ENCODE results near the gene ZNF12. TPM values are rescaled to one million over a fixed set of nuclear protein-coding genes. Genes with fewer than 3 reads are reported as not detected.

The ZNF12 gene
- total and polyA plus RNA-seq, 2 of the 8 experiments (the other 6 are each of a cell fraction or from before 2014, with no cell fraction given), result 6.7 to 16.2 TPM

GRCh38 chr7:6708304-6708703 lies 1.6 kb upstream of the ZNF12 start:
- Histone ChIP-seq H3K27me3 (replicated peaks in 1 of 4; ENCODE audit: control insufficient read depth in 3 of 4, extremely low read depth in 1 of 4, insufficient read depth in 3 of 4, low read length in 3 of 4) (no peaks in the 10 kb centered on the region; a peak in 2 of 7 replicates), H4K5ac (ENCODE audit: insufficient read length, low read depth, low read length) (no peak overlapping the region), H3K4ac (replicated peaks; ENCODE audit: insufficient read length, low read depth, low read length) (no peak overlapping the region), H3K79me1 (ENCODE audit: low read depth, low read length) (peaks cover 13% of the 10 kb centered on the region; the same call in 1 of the 2 replicates), H3K56ac (replicated peaks; ENCODE audit: insufficient read length, low read depth, low read length) (no peak overlapping the region), H3K18ac (ENCODE audit: extremely low read depth, low read length) (no peak overlapping the region), H3K14ac (ENCODE audit: insufficient read length) (no peak overlapping the region), H3K23me2 (ENCODE audit: low read depth, low read length) (peaks cover 3% of the 10 kb centered on the region; the same call in 1 of the 2 replicates), H3K9ac (replicated peaks in 1 of 4; ENCODE audit: extremely low read depth in 1 of 4, low read depth in 3 of 4, low read length in 3 of 4) (no peak overlapping the region), H3K4me2 (ENCODE audit: insufficient read depth in 1 of 2, low read depth in 2 of 2, low read length in 2 of 2) (no peak overlapping the region), H3K23ac (ENCODE audit: insufficient read length) (no peak overlapping the region), H4K91ac (replicated peaks; ENCODE audit: insufficient read length, low read length) (no peak overlapping the region), H3K4me1 (replicated peaks in 1 of 4; ENCODE audit: control insufficient read depth in 3 of 4, insufficient read depth in 4 of 4, low read length in 3 of 4) (peaks cover 0 to 4% (median 0%) of the 10 kb centered on the region in 4 experiments; a peak in 2 of 7 replicates), H2AK5ac (ENCODE audit: low read depth, low read length) (no peak overlapping the region), H2BK5ac (ENCODE audit: low read depth, low read length) (no peak overlapping the region), H3K27ac (ENCODE audit: low read depth, low read length) (no peak overlapping the region), H2BK120ac (replicated peaks; ENCODE audit: low read depth, low read length) (no peak overlapping the region), H3K36me3 (ENCODE audit: control insufficient read depth in 2 of 4, insufficient read depth in 4 of 4, low read length in 3 of 4) (peaks cover 3 to 17% (median 9%) of the 10 kb centered on the region in 4 experiments; a peak in 7 of 8 replicates), H2BK15ac (ENCODE audit: low read length) (no peak overlapping the region), H3K4me3 (ENCODE audit: extremely low read depth in 1 of 4, insufficient read depth in 2 of 4, low read depth in 3 of 4, low read length in 4 of 4) (no peak overlapping the region), H2AFZ (ENCODE audit: low read length) (no peak overlapping the region), H4K8ac (ENCODE audit: extremely low read depth, insufficient read depth, low read length) (no peak overlapping the region), H4K20me1 (replicated peaks in 1 of 2; ENCODE audit: control insufficient read depth in 1 of 2, insufficient read depth in 2 of 2, low read length in 2 of 2) (peaks cover 3% of the 10 kb centered on the region in 2 experiments), H3K79me2 (ENCODE audit: control insufficient read depth in 1 of 2, insufficient read depth in 2 of 2, low read length in 2 of 2) (peaks cover 20 to 29% of the 10 kb centered on the region in 2 experiments), H3K9me3 (ENCODE audit: insufficient read depth in 2 of 2, low read depth in 1 of 2, low read length in 1 of 2) (peaks cover 5 to 11% of the 10 kb centered on the region in 2 experiments), H2BK20ac (ENCODE audit: low read length) (no peak overlapping the region), H2BK12ac (ENCODE audit: low read depth, low read length) (no peak overlapping the region)
- CTCF ChIA-PET (ENCODE audit: partially characterized antibody), result no interaction called here
- DNase-seq (ENCODE audit: low read depth in 1 of 2, low spot score in 2 of 2), result no peak
- WGBS, 2 experiments (ENCODE audit: extremely low coverage in 1 of 2, insufficient coverage in 1 of 2, insufficient read length in 1 of 2, insufficient replicate concordance in 2 of 2, low coverage in 1 of 2, low lambda C conversion rate in 2 of 2, missing lambda C conversion rate in 1 of 2), result 96% methylated on average over 3 of the region's 3 CpGs; no CpG with 5 or more reads in 1 of the 2 experiments
- POLR2A ChIA-PET (ENCODE audit: partially characterized antibody), result interaction anchor here (1.5 kb wide), 1 partner anchor 11 kb away, joined by 5 read pairs; no protein-coding TSS in a partner anchor
- FAIRE-seq, result no peak
- no peak for TF ChIP-seq RFX5 (IDR thresholded peaks at IDR 0.05; ENCODE audit: borderline replicate concordance, low read depth, low read length)
- no peak for TF ChIP-seq CTCF (IDR thresholded peaks at IDR 0.05; ENCODE audit: control extremely low read depth in 1 of 3, insufficient read depth in 1 of 3, low read depth in 1 of 3, low read length in 3 of 3)
- no peak for TF ChIP-seq RBBP5 (IDR thresholded peaks at IDR 0.05; ENCODE audit: borderline replicate concordance, low read depth, low read length)
- no peak for TF ChIP-seq HDAC6 (IDR thresholded peaks at IDR 0.05; ENCODE audit: low read depth, low read length)
- TF ChIP-seq NANOG (IDR thresholded peaks at IDR 0.05; ENCODE audit: insufficient read depth, low read depth, low read length, poor library complexity, severe bottlenecking), result no peak
- no peak for TF ChIP-seq POLR2A (IDR thresholded peaks at IDR 0.05; ENCODE audit: control extremely low read depth in 1 of 2, low read depth in 2 of 2, low read length in 2 of 2)
- no peak for TF ChIP-seq CBX5 (IDR thresholded peaks at IDR 0.05; ENCODE audit: low read depth, low read length)
- no peak for TF ChIP-seq MAX (IDR thresholded peaks at IDR 0.05)
- TF ChIP-seq YY1 (IDR thresholded peaks at IDR 0.05; ENCODE audit: low read depth, low read length), result no peak
- TF ChIP-seq SP4 (IDR thresholded peaks at IDR 0.05; ENCODE audit: low read length), result no peak
- no peak for TF ChIP-seq CHD1 (IDR thresholded peaks at IDR 0.05; ENCODE audit: low read depth, low read length)
- no peak for TF ChIP-seq TBP (IDR thresholded peaks at IDR 0.05; ENCODE audit: low read depth, low read length)

Data from H1 (cell line).